ENCODE measurements around the gene SCNN1G.
A peak's percentile ranks its signal among the peaks of the same experiment; 100 is the strongest.

DNA sequence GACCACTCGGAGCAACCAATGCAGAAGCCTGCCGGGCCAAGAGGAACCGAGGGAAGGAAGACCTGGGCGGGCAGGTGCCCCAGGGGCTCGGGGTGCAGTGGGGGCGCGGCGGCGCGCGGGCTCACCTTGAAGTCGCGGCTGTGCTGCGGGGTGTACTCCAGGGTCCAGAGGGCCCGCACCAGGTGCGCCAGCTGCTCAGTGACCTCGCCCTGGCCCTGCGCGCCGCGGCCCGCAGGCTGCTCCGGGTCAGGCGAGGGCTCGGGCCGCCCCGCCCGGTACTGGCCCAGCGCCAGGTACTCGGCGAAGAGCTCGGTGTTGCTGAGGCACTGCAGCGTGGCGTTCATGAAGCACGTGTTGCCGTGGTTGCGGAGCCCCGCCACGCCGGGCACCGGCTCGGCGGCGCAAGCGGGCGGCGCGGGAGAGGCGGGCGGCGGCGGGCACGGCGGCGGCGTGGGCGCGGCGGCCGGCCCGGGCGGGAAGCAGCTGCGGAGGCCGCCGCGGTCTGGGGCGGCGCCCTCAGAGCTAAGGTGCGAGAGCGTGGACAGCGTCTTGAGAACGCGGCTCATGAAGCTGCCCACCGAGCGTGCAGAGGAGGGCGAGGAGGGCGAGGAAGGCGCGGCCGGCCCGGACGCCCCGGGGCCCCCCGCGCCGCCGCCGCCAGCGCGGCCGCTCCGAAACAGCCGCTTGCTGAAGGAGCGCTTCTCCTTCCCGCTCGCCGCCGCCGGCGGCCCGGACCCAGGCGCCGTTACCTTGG is 33.9 kb upstream of the SCNN1G start:
- TF ChIP-seq, protein P1, sequence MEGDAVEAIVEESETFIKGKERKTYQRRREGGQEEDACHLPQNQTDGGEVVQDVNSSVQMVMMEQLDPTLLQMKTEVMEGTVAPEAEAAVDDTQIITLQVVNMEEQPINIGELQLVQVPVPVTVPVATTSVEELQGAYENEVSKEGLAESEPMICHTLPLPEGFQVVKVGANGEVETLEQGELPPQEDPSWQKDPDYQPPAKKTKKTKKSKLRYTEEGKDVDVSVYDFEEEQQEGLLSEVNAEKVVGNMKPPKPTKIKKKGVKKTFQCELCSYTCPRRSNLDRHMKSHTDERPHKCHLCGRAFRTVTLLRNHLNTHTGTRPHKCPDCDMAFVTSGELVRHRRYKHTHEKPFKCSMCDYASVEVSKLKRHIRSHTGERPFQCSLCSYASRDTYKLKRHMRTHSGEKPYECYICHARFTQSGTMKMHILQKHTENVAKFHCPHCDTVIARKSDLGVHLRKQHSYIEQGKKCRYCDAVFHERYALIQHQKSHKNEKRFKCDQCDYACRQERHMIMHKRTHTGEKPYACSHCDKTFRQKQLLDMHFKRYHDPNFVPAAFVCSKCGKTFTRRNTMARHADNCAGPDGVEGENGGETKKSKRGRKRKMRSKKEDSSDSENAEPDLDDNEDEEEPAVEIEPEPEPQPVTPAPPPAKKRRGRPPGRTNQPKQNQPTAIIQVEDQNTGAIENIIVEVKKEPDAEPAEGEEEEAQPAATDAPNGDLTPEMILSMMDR (IDR thresholded peaks at IDR 0.05), result no peak
- TF ChIP-seq POLR2A (IDR thresholded peaks at IDR 0.05) (no peak), POLR2AphosphoS5 (IDR thresholded peaks at IDR 0.05) (peak; percentile 19 to 74 (median 50))

All from transverse colon (tissue), 4 donors.